Esophagus (tissue), 2 donors: Measurements from ENCODE around the gene DNHD1. TPM values are rescaled to one million over a fixed set of nuclear protein-coding genes. Genes with fewer than 3 reads are reported as not detected.

Source experiments
- H3K27ac ChIP-seq, 2 donors: one replicate each; pipeline ENCODE4 v1.5.1; 2013; ENCODE audit warnings: low read depth in 2 of 2, mild to moderate bottlenecking in 2 of 2, inconsistent platforms in 1 of 2, low read length in 1 of 2, moderate library complexity in 1 of 2
- H3K27me3 ChIP-seq, 2 donors: one replicate each; pipeline ENCODE4 v1.6.1; 2013; ENCODE audit warnings: low read length in 2 of 2, control low read depth in 1 of 2, mild to moderate bottlenecking in 1 of 2; ENCODE audit not compliant: insufficient read depth in 2 of 2, control insufficient read depth in 1 of 2
- H3K36me3 ChIP-seq, 2 donors: one replicate each; pipeline ENCODE4 v1.6.1; 2013; ENCODE audit warnings: low read length in 1 of 2; ENCODE audit not compliant: control insufficient read depth in 2 of 2, insufficient read depth in 2 of 2
- H3K4me1 ChIP-seq, 2 donors: one replicate each; pipeline ENCODE4 v1.6.1; 2013; ENCODE audit warnings: low read length in 1 of 2; ENCODE audit not compliant: control insufficient read depth in 2 of 2, insufficient read depth in 2 of 2
- H3K4me3 ChIP-seq, 2 donors: one replicate each; pipeline ENCODE4 v1.5.1; 2013; ENCODE audit warnings: low read length in 2 of 2, mild to moderate bottlenecking in 2 of 2, low read depth in 1 of 2, moderate library complexity in 1 of 2
- H3K9me3 ChIP-seq, 2 donors: one replicate each; pipeline ENCODE4 v1.6.1; 2013; ENCODE audit warnings: mild to moderate bottlenecking in 2 of 2, low read depth in 1 of 2, low read length in 1 of 2, moderate library complexity in 1 of 2; ENCODE audit not compliant: control insufficient read depth in 2 of 2, insufficient read depth in 1 of 2
- WGBS, 2 donors: extraction: QIAGEN DNeasy Blood & Tissue Kit; methylation state at CpG; one replicate each; pipeline ENCODE4 v1.1.7; 2013; 5-methylcytosine and 5-hydroxymethylcytosine counted together
- polyA plus RNA-seq, 2 donors: library from polyadenylated mRNA; stranded (reverse); fragments of 200-250 nt; gene quantifications; one replicate each; pipeline ENCODE4 v1.2.3, GENCODE V29; 2013
- donor health status: healthy with polysubstance abuse.
- donor health status: Bipolar disorder and iron deficiency.

DNHD1 gene
- polyA plus RNA-seq, 2 donors, result 2.0 to 7.2 TPM

GRCh38 chr11:6566704-6567370 is 69.8 kb downstream of the DNHD1 start:
- Histone ChIP-seq H3K27me3 (no peaks in the 10 kb centered on the region), H3K4me1 (peaks cover 3 to 4% of the 10 kb centered on the region in 2 donors), H3K9me3 (no peaks in the 10 kb centered on the region), H3K36me3 (no peaks in the 10 kb centered on the region), H3K4me3 (no peak overlapping the region), H3K27ac (no peak overlapping the region)
- WGBS, 2 donors, result 88 to 93% methylated on average over 13 of the region's 13 CpGs

DNA sequence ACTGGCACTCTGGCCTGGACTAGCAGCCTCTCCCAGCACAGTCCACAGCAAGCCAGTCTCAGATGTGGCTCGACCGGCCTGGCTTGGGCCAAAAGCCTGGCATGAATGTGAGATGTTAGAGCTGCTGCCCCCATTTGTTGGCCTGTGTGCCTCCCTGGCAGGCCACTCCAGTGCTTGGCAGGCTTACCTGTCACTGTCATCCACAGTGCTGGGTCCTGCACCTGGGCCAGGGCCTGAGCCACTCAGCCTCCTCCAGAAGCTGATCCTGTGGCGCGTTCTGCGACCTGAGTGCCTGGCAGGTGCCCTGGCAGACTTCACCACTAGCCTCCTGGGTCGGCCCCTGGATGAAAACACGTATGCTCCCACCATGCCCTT is 70.3 kb downstream of the DNHD1 start:
- Histone ChIP-seq H3K36me3 (no peaks in the 10 kb centered on the region), H3K27ac (no peak overlapping the region), H3K9me3 (no peaks in the 10 kb centered on the region), H3K4me3 (no peak overlapping the region), H3K4me1 (peaks cover 3 to 4% of the 10 kb centered on the region in 2 donors), H3K27me3 (no peaks in the 10 kb centered on the region)
- WGBS, 2 donors, result 95 to 96% methylated on average over 7 of the region's 7 CpGs

- no peak overlapping the region for H3K4me3 ChIP-seq
- H3K27me3 ChIP-seq, result no peaks in the 10 kb centered on the region
- H3K36me3 ChIP-seq, result no peaks in the 10 kb centered on the region
- 57 to 62% methylated on average over 4 of the region's 4 CpGs for WGBS, 2 donors
- H3K9me3 ChIP-seq, result no peaks in the 10 kb centered on the region
- no peak overlapping the region for H3K27ac ChIP-seq
- peaks cover 3 to 4% of the 10 kb centered on the region in 2 donors for H3K4me1 ChIP-seq
These were observed 71.3 kb downstream of the DNHD1 start for GRCh38 chr11:6568191-6568918.

GRCh38 chr11:6569706-6570105 is 72.6 kb downstream of the DNHD1 start:
- Histone ChIP-seq H3K9me3 (no peaks in the 10 kb centered on the region), H3K27ac (no peak overlapping the region), H3K4me1 (peaks cover 3 to 4% of the 10 kb centered on the region in 2 donors), H3K36me3 (no peaks in the 10 kb centered on the region), H3K4me3 (no peak overlapping the region), H3K27me3 (no peaks in the 10 kb centered on the region)
- WGBS, 2 donors, result 81 to 95% methylated on average over 5 of the region's 5 CpGs

DNA sequence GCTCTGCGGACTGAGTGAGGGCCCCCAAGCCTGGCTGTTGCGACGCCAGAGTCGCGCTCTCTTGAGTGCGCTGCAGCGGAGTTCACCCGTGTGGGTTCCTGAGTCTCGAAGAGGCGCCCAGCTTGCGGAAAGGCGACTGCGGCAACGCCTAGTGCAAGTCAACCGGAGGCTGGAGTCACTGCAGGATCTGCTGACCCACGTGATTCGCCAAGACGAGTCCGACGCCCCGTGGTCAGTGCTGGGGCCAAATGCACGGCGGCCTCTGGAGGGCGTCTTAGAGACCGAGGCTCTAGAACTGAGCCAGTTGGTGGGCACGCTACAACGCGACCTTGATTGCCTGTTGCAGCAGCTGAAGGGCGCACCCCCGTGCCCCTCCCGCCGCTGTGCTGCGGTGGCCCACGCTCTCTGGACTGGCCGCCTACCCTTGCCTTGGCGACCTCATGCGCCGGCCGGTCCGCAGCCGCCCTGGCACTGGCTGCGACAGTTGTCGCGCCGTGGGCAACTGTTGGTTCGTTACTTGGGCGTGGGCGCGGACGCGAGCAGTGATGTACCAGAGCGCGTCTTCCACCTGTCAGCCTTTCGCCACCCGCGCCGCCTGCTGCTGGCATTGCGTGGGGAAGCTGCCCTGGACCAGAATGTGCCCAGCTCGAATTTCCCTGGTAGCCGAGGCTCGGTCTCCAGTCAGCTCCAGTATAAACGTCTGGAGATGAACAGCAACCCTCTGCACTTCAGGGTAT is 73.8 kb downstream of the DNHD1 start:
- Histone ChIP-seq H3K27me3 (no peaks in the 10 kb centered on the region), H3K9me3 (no peaks in the 10 kb centered on the region), H3K36me3 (no peaks in the 10 kb centered on the region), H3K27ac (no peak overlapping the region), H3K4me3 (no peak overlapping the region), H3K4me1 (peaks cover 3 to 4% of the 10 kb centered on the region in 2 donors)
- 73 to 83% methylated on average over 62 of the region's 62 CpGs for WGBS, 2 donors

GRCh38 chr11:6571434-6572008 is 74.4 kb downstream of the DNHD1 start:
- Histone ChIP-seq H3K4me1 (peaks cover 3 to 4% of the 10 kb centered on the region in 2 donors), H3K4me3 (no peak overlapping the region), H3K27ac (no peak overlapping the region), H3K36me3 (no peaks in the 10 kb centered on the region), H3K27me3 (no peaks in the 10 kb centered on the region), H3K9me3 (no peaks in the 10 kb centered on the region)
- 80 to 84% methylated on average over 22 of the region's 22 CpGs for WGBS, 2 donors

DNA sequence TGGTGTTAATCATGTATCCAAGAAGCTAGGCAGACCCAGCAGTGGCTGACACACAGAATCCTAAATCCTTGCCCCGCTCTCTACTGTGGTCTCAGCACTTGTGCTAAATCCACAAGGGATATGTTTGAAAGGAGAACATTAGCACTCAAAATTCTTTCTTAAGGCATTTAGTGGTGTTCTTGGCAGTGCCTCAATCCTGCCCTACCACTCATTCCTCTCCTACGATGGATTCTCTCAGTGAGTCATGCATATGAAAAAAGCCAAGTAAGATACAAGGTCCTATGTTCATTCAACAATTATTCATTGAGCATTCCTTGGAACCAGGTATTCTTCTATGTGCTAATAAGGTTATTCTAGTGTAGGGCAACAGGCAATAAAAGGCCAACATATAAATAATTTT is 75.1 kb downstream of the DNHD1 start:
- Histone ChIP-seq H3K9me3 (no peaks in the 10 kb centered on the region), H3K27me3 (no peaks in the 10 kb centered on the region), H3K4me3 (no peak overlapping the region), H3K4me1 (peaks cover 3 to 6% of the 10 kb centered on the region in 2 donors), H3K36me3 (no peaks in the 10 kb centered on the region), H3K27ac (no peak overlapping the region)
- 55 to 56% methylated on average over 2 of the region's 2 CpGs for WGBS, 2 donors

DNA sequence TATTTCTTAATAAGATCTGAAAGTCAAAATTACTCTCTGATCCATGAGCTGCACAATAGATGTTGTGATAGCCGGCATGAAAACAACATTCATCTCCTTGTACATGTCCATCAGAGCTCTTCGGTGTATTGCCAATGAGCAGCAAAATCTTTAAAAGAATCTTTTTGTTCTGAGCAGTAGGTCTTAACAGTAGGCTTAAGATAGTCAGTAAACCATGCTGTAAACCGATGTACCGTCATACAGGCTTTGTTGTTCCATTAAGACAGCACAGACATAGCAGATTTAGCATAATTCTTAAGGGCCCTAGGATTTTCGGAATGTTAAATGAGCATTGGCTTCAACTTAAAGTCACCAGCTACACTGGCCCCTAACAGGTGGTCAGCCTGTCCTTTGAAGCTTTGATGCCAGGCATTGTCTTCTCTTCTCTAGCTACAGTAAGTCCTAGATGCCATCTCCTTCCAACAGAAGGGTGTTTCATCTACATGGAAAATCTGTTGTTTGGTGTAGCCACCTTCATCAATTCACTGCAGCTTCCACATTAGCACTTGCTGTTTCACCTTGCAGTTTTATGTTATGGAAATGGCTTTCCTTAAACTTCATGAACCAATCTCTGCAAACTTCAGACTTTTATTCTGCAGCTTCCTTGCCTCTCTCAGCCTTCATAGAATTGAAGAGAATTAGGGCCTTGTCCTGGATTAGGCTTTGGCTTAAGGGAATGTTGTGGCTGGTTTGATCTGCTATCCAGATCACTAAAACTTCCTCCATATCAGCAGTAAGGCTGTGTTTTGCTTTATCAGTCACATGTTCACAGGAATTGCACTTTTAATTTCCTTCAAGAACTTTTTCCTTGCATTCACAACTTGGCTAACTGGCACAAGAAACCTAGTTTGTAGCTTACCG is 78.0 kb downstream of the DNHD1 start:
- Histone ChIP-seq H3K9me3 (no peaks in the 10 kb centered on the region), H3K27me3 (no peaks in the 10 kb centered on the region), H3K27ac (no peak overlapping the region), H3K36me3 (no peaks in the 10 kb centered on the region), H3K4me3 (no peak overlapping the region), H3K4me1 (peaks cover 0 to 2% of the 10 kb centered on the region in 2 donors)
- 86 to 89% methylated on average over 6 of the region's 6 CpGs for WGBS, 2 donors
